Activated naive CD4-positive, alpha-beta T cell treated with anti-CD3 and anti-CD28 coated beads for 36 hours (primary cell): ENCODE results near the gene SMTNL2. TPM values are rescaled to one million over a fixed set of nuclear protein-coding genes. Genes with fewer than 3 reads are reported as not detected.
"Not testable (repeated sequence)": the region's sequence is repeated elsewhere in the genome, so short reads cannot be mapped to it uniquely, and the experiment has no call there.

Experiments
- CTCF ChIA-PET: fragments of 350-600 bp; sonication (Branson Sonifier 250); formaldehyde crosslinking; loops from one replicate; lab custom pipeline; 2021; ENCODE audit warnings: antibody characterized with exemption; lab: Charles Lee
- DNase-seq: peaks from one replicate; pipeline ENCODE4 v3.0.0-alpha.2; 2020
- H3K27ac Mint-ChIP-seq: one replicate; pipeline ENCODE4 v1.8.0; 2021; ENCODE audit warnings: mild to moderate bottlenecking, mixed read lengths
- H3K27me3 Mint-ChIP-seq: one replicate; pipeline ENCODE4 v1.8.0; 2021; ENCODE audit warnings: low read depth, mixed read lengths
- H3K36me3 Mint-ChIP-seq: one replicate; pipeline ENCODE4 v1.8.0; 2021; ENCODE audit warnings: low read depth, mixed read lengths
- H3K4me1 Mint-ChIP-seq: one replicate; pipeline ENCODE4 v1.8.0; 2021; ENCODE audit warnings: low read depth, mixed read lengths
- H3K4me3 Mint-ChIP-seq: one replicate; pipeline ENCODE4 v1.8.0; 2021; ENCODE audit warnings: mild to moderate bottlenecking, moderate library complexity, mixed read lengths
- H3K9me3 Mint-ChIP-seq: one replicate; pipeline ENCODE4 v1.8.0; 2021; ENCODE audit warnings: mixed read lengths
- intact Hi-C: fragments of 100-400 bp; cut with micrococcal nuclease; formaldehyde crosslinking; loops from one replicate; pipeline ENCODE4 v1.15.1; 2023
- total RNA-seq, 2 experiments: library from RNA; stranded (reverse); gene quantifications; one replicate each; pipeline ENCODE4 v1.2.3, GENCODE V29; 2021

SMTNL2 gene
- total RNA-seq, 2 experiments from 2014 or later, result not detected

DNA sequence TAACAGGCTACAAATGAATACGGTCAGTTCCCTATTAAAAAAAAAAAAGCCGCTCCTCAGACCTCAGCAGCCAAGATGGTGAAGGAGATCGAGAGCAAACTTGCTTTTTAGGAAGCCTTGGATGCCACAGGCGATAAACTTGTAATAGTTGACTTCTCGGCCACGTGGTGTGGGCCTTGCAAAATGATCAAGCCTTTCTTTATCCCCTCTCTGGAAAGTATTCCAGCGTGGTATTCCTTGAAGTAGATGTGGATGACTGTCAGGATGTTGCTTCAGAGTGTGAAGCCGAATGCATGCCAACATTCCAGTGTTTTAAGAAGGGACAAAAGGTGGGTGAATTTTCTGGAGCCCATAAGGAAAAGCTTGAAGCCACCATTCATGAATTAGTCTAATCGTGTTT, 12.2 kb upstream of the SMTNL2 start:
- Mint-ChIP-seq H3K9me3 (no peaks in the 10 kb centered on the region), H3K4me1 (peaks cover 15% of the 10 kb centered on the region), H3K4me3 (no peak overlapping the region), H3K27me3 (no peaks in the 10 kb centered on the region), H3K27ac (no peak overlapping the region), H3K36me3 (no peaks in the 10 kb centered on the region)
- intact Hi-C loops, result no loop called here
- CTCF ChIA-PET, result no interaction called here
- no peak for DNase-seq

DNA sequence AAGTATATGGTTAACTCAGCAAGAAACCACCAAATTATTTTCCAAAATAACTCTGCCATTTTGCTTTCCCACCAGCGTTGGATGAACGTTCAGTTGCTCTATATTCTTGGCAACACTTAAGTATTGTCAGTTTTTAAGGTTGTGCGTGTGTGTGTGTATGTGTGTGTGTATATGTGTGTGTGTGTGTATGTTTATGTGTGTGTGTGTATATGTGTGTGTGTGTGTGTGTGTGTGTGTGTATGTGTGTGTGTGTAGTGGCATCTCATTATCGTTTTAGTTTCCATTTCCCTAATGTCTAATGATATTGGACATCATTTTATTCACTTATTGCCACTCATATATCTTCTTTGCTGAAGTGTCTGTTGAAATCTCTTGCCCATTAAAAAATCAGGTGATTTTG, 11.2 kb upstream of the SMTNL2 start:
- CTCF ChIA-PET, result interaction anchor here (1.2 kb wide), 1 partner anchor 8 kb away, joined by 6 read pairs; no protein-coding TSS in a partner anchor
- DNase-seq, result no peak
- no peak overlapping the region for H3K27ac Mint-ChIP-seq
- no peaks in the 10 kb centered on the region for H3K27me3 Mint-ChIP-seq
- H3K4me1 Mint-ChIP-seq, result peaks cover 15% of the 10 kb centered on the region
- H3K36me3 Mint-ChIP-seq, result no peaks in the 10 kb centered on the region
- H3K9me3 Mint-ChIP-seq, result no peaks in the 10 kb centered on the region
- intact Hi-C loops, result no loop called here
- H3K4me3 Mint-ChIP-seq, result no peak overlapping the region

DNA sequence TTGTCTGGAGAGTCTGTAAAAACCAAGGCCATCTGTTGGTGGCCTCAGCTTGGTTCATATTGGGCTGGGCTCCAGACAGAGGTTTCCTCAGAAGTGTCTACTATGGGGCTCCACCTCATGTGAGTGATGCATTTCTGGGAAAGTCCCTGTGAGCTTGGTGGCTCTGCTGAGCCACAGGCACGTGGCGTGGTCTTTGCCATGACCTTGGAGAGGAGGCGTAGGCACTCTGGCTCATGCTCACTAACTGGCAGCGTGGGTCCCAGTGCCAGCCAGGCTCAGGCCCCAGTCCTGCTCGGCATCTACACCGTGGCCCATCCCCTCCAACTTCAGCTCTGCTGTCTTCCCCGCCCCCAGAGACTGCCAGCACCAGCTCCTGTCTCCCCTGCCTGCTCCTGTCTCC, 10.7 kb upstream of the SMTNL2 start:
- Mint-ChIP-seq H3K27me3 (no peaks in the 10 kb centered on the region), H3K4me1 (peaks cover 15% of the 10 kb centered on the region), H3K27ac (no peak overlapping the region), H3K36me3 (no peaks in the 10 kb centered on the region), H3K9me3 (no peaks in the 10 kb centered on the region), H3K4me3 (no peak overlapping the region)
- peak; percentile 88 for DNase-seq
- CTCF ChIA-PET, result interaction anchor here (1.2 kb wide), 1 partner anchor 9 kb away, joined by 6 read pairs; no protein-coding TSS in a partner anchor
- intact Hi-C loops, result no loop called here

- Mint-ChIP-seq H3K27me3 (no peaks in the 10 kb centered on the region), H3K4me1 (peaks cover 15% of the 10 kb centered on the region), H3K36me3 (no peaks in the 10 kb centered on the region), H3K4me3 (no peak overlapping the region), H3K27ac (no peak overlapping the region), H3K9me3 (no peaks in the 10 kb centered on the region)
- DNase-seq, result no peak
- CTCF ChIA-PET, result interaction anchor here (0.9 to 3.6 kb wide), 4 partner anchors 8 to 154 kb away, joined by 3 to 14 read pairs (median 4); no protein-coding TSS in a partner anchor
- intact Hi-C loops, result no loop called here
These were observed 9.8 kb upstream of the SMTNL2 start for GRCh38 chr17:4574448-4575045.

DNA sequence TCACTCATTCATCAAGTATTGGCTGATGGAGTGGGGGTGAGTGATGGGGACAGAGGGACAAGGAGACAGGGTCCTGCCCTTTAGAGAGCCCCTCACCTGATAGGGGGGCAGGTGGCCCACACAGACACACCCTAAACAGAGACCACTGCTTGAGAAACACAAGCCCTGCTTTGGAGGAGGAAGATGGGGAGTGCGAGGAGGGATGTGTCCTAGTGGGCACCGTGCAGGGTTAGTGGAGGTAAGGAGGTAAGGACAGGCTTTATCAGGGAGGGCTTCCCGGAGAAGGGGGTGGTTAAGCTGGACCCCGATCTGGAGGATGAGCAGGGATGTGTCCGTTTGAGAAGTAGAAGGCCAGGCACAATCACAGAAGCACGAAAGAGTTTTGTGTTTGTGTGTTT, 8.2 kb upstream of the SMTNL2 start:
- no peak overlapping the region for H3K4me3 Mint-ChIP-seq
- CTCF ChIA-PET, result interaction anchor here (3.6 kb wide), 1 partner anchor 9 kb away, joined by 14 read pairs; no protein-coding TSS in a partner anchor

GRCh38 chr17:4576729-4577322, 7.5 kb upstream of the SMTNL2 start:
- intact Hi-C loops, result no loop called here
- no peaks in the 10 kb centered on the region for H3K9me3 Mint-ChIP-seq
- no peak overlapping the region for H3K27ac Mint-ChIP-seq
- H3K4me1 Mint-ChIP-seq, result peaks cover 15% of the 10 kb centered on the region
- CTCF ChIA-PET, result interaction anchor here (0.6 to 3.6 kb wide), 2 partner anchors 10 to 192 kb away, joined by 4 to 14 read pairs; no protein-coding TSS in a partner anchor
- H3K4me3 Mint-ChIP-seq, result no peak overlapping the region
- no peak for DNase-seq
- no peaks in the 10 kb centered on the region for H3K27me3 Mint-ChIP-seq
- H3K36me3 Mint-ChIP-seq, result no peaks in the 10 kb centered on the region

More for the DNA sequence above, 8.2 kb upstream of the SMTNL2 start:
- intact Hi-C loops, result no loop called here
- Mint-ChIP-seq H3K9me3 (no peaks in the 10 kb centered on the region), H3K36me3 (no peaks in the 10 kb centered on the region), H3K27me3 (no peaks in the 10 kb centered on the region), H3K27ac (no peak overlapping the region), H3K4me1 (peaks cover 15% of the 10 kb centered on the region)
- DNase-seq, result no peak

DNA sequence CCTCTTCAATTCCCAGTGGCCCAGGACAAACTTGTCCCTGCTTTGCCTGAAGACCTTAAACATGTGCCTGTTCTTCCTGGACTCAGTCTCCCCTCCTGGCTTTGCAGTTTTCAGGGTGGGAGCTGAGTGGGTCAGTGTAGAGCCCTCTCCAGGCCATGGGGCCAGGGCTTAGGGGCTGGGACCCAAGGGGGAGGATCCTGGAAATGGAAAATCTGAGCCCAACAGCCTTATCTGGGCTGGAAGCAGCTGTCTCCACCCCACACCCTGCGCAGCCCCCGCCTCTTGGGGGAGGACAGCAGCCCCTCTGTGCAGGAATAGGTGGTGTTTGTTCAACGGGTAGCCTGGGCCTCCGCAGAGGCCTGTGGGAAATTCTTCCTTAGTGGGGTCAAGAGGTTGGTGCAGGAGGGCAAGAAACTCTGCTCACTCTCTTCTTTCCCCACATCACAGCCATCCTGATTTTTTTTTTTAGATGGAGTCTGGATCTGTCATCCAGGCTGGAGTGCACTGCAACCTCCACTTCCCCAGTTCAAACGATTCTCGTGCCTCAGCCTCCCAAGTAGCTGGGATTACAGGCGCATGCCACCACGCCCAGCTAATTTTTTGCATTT, 6.8 kb upstream of the SMTNL2 start:
- peaks cover 3% of the 10 kb centered on the region for H3K27me3 Mint-ChIP-seq
- intact Hi-C loops, result no loop called here

DNA sequence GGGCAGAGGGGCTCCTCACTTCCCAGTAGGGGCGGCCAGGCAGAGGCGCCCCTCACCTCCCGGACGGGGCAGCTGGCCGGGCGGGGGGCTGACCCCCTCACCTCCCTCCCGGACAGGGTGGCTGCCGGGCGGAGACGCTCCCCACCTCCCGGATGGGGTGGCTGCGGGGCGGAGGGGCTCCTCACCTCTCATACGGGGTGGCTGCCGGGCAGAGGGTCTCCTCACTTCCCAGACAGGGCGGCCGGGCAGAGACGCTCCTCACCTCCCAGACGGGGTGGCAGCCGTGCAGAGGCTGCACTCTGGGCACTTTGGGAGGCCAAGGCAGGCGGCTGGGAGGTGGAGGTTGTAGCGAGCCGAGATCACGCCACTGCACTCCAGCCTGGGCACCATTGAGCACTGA, 6.0 kb upstream of the SMTNL2 start:
- CTCF ChIA-PET, H3K36me3 Mint-ChIP-seq, H3K9me3 Mint-ChIP-seq, H3K27me3 Mint-ChIP-seq, DNase-seq, H3K4me1 Mint-ChIP-seq, H3K4me3 Mint-ChIP-seq, intact Hi-C loops, H3K27ac Mint-ChIP-seq: not testable (repeated sequence)

More for the DNA sequence above, 6.8 kb upstream of the SMTNL2 start:
- Mint-ChIP-seq H3K36me3 (no peaks in the 10 kb centered on the region), H3K27ac (no peak overlapping the region), H3K9me3 (no peaks in the 10 kb centered on the region), H3K4me1 (peaks cover 15% of the 10 kb centered on the region), H3K4me3 (no peak overlapping the region)
- CTCF ChIA-PET, result interaction anchor here (3.6 kb wide), 1 partner anchor 11 kb away, joined by 14 read pairs; no protein-coding TSS in a partner anchor
- no peak for DNase-seq

DNA sequence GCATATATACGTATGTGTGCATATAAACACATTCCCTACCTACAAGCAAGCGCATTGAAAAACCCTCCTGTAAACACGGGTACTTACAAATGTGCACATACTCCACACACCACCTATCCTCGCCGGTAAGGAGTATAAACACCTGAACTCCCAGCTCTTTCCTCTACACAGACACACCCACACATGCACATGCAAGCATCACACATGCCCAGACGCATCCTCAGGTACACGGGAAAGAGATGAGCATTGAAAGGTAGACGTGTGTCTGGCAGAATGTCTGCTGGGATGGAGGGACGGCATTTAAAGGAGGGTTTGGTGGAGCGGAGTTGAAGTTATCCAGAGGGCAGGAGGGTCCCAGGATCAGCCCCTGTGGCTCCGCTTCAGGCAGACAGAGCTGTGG, 4.7 kb upstream of the SMTNL2 start:
- DNase-seq, result no peak
- Mint-ChIP-seq H3K4me1 (peaks cover 3% of the 10 kb centered on the region), H3K27ac (no peak overlapping the region), H3K4me3 (no peak overlapping the region), H3K9me3 (no peaks in the 10 kb centered on the region), H3K27me3 (peaks cover 16% of the 10 kb centered on the region), H3K36me3 (no peaks in the 10 kb centered on the region)
- CTCF ChIA-PET, result no interaction called here
- intact Hi-C loops, result no loop called here

GRCh38 chr17:4580291-4580690, 4.0 kb upstream of the SMTNL2 start:
- Mint-ChIP-seq H3K4me1 (peaks cover 3% of the 10 kb centered on the region), H3K9me3 (no peaks in the 10 kb centered on the region), H3K27me3 (peaks cover 20% of the 10 kb centered on the region), H3K36me3 (no peaks in the 10 kb centered on the region), H3K27ac (no peak overlapping the region), H3K4me3 (no peak overlapping the region)
- intact Hi-C loops, result no loop called here
- CTCF ChIA-PET, result interaction anchor here (0.8 kb wide), 1 partner anchor 15 kb away, joined by 4 read pairs; no protein-coding TSS in a partner anchor
- no peak for DNase-seq

DNA sequence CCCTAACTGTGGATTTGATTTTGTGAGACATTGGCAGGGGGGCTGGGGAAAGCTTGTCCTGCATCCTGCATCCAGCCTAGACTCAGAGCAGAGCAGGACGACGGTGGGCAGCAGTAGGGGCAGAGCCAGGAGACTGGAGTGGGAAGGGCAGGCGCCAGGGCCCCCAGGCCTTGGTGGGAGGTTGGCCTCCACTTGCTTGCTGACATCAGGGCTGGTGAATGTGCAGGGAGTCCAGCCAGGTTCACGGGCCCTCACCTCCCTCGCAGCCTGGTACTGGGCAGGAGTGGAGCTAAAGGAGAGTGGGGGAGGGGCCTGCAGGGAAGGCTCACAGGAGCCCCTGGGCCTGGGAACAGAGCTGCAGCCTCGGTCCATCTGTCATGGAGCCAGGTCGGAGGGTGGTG, 2.2 kb upstream of the SMTNL2 start:
- H3K4me3 Mint-ChIP-seq, result no peak overlapping the region
- H3K4me1 Mint-ChIP-seq, result peaks cover 3% of the 10 kb centered on the region
- H3K36me3 Mint-ChIP-seq, result no peaks in the 10 kb centered on the region
- no peak overlapping the region for H3K27ac Mint-ChIP-seq
- DNase-seq, result no peak
- peaks cover 30% of the 10 kb centered on the region for H3K27me3 Mint-ChIP-seq
- intact Hi-C loops, result no loop called here
- no peaks in the 10 kb centered on the region for H3K9me3 Mint-ChIP-seq
- CTCF ChIA-PET, result interaction anchor here (1.0 kb wide), 1 partner anchor 15 kb away, joined by 5 read pairs; no protein-coding TSS in a partner anchor

GRCh38 chr17:4582691-4583090, 1.6 kb upstream of the SMTNL2 start:
- peaks cover 30% of the 10 kb centered on the region for H3K27me3 Mint-ChIP-seq
- CTCF ChIA-PET, result no interaction called here

More at GRCh38 chr17:4582691-4583090, 1.6 kb upstream of the SMTNL2 start:
- no peaks in the 10 kb centered on the region for H3K9me3 Mint-ChIP-seq
- DNase-seq, result no peak
- H3K36me3 Mint-ChIP-seq, result no peaks in the 10 kb centered on the region
- H3K4me3 Mint-ChIP-seq, result no peak overlapping the region
- H3K4me1 Mint-ChIP-seq, result peaks cover 3% of the 10 kb centered on the region
- H3K27ac Mint-ChIP-seq, result no peak overlapping the region
- intact Hi-C loops, result no loop called here
